Esophagus squamous epithelium (tissue), 4 donors: ENCODE results near the gene CRNKL1.

Experiments used
- CTCF ChIP-seq, 6 experiments: fragments of 450-650 bp in 4 of 6; fragments of 200-600 bp in 2 of 6; sonication (generic) in 2 of 6; IDR thresholded peaks; one replicate each; pipeline ENCODE4 v1.5.1; 2016 to 2019; ENCODE audit warnings: antibody characterized with exemption in 6 of 6, mild to moderate bottlenecking in 4 of 6, moderate library complexity in 4 of 6
- POLR2A ChIP-seq, 4 donors: fragments of 450-650 bp; IDR thresholded peaks; one replicate each; pipeline ENCODE4 v1.6.1; 2017; ENCODE audit warnings: antibody characterized with exemption in 4 of 4, mild to moderate bottlenecking in 4 of 4, moderate library complexity in 3 of 4

- no peak for TF ChIP-seq CTCF (IDR thresholded peaks at IDR 0.05)
- TF ChIP-seq POLR2A (IDR thresholded peaks at IDR 0.05): no peak
These were observed 48.6 kb upstream of the CRNKL1 start for GRCh38 chr20:20100881-20101280.
